Stimulated activated CD8-positive, alpha-beta memory T cell treated with anti-CD3 and anti-CD28 coated beads, Interleukin-2, amount 100 ng/mL, for 48 hours (primary cell): ENCODE data around the gene ABHD12B.
A peak's percentile ranks its signal among the peaks of the same experiment; 100 is the strongest.
"Not testable (repeated sequence)": the region's sequence is repeated elsewhere in the genome, so short reads cannot be mapped to it uniquely, and the experiment has no call there.

Experiments
- DNase-seq, 2 donors: peaks; one replicate each; pipeline ENCODE4 v3.0.0-alpha.2; 2020; ENCODE audit warnings: low read depth in 2 of 2

The ABHD12B gene

GRCh38 chr14:50935126-50936015, 63.5 kb downstream of the ABHD12B start:
- no peak for DNase-seq

DNA sequence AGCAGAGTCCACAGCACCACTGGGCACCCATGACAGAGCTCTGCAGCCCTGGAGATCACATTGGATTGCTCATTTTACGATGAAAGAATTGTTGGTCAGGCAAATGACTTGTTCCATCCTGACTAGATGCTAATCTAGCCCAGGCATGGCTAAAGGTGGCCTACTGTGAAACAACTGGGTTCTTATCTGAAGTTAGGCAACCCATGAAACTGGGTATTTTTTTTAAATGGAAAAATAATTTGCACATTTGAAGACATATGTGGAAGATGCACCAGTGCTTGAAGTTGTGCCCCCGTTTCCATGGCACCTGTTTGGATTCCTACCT, 64.1 kb downstream of the ABHD12B start:
- no peak for DNase-seq

DNA sequence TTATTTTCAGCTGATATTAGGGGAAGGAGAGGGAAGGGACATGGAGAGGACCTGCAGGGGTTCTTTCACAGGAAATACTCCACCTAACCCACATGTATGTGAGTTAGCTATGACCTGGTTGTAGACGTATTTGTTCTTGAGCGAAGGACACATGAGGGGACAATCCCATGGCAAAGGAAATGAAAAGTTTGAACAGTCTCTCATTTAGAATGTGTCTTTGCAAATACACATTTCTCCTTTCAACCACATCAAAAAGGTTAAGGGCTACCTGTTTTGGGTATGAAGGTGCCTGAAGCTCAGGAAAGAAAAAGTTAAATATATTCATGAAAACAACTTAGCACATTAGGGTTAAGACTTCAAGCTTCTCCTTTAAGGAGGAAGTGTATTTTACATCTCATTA, 65.0 kb downstream of the ABHD12B start:
- no peak for DNase-seq

DNA sequence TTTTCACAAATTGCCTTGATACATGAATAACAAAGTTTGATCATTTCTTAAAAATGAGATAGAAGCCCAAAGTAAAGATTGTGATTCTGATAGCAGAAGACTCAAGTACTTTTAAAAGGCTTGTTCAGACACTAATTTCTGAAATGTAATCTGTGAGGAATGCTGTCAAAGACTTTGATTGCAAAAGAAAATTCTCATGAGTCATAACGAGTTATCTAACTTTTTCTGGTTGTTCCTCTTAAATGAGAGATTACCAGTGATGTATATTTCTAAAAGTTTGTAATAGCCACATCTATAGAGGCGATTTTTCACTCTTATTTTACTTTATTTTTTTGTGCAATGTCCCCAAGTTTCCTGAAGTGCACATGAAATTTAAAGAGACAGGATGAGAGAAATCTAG, 65.5 kb downstream of the ABHD12B start:
- no peak for DNase-seq

GRCh38 chr14:50937800-50938199, 65.9 kb downstream of the ABHD12B start:
- no peak for DNase-seq

DNA sequence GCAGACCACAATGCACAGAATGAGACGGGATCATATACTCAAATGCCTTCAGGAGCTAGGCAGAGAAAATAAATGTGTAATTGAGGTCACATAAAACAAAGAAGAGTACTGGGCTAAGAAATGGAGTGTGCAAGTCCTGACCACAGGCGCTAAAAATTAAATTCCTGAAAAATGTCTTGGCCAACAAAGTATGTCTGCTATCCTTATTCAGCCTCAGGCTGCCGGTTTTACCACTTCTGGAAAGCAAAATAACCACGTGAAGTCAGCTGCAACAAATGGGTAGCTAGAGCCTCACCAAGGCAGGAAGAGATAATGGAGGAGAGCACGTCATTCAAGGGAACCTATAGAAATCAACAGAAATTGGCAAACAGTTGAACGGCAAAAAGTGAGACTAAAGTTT, 69.3 kb downstream of the ABHD12B start:
- no peak for DNase-seq

DNA sequence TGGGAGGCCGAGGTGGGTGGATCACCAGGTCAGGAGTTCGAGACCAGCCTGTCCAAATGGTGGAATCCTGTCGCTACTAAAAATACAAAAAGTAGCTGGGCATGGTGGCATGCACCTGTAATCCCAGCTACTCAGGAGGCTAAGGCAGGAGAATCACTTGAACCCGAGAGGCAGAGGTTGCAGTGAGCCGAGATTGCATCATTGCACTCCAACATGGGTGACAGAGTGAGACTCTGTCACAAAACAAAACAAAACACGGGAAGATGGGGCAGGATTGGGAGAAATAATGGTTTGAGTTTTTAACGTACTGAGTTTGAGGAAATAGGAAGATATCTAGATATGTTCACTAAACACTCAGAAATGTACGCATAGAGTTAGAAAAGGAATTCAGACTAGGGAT, 69.8 kb downstream of the ABHD12B start:
- DNase-seq, result not testable (repeated sequence)

- no peak for DNase-seq
Measured at GRCh38 chr14:50943261-50943942, 71.5 kb downstream of the ABHD12B start.

DNA sequence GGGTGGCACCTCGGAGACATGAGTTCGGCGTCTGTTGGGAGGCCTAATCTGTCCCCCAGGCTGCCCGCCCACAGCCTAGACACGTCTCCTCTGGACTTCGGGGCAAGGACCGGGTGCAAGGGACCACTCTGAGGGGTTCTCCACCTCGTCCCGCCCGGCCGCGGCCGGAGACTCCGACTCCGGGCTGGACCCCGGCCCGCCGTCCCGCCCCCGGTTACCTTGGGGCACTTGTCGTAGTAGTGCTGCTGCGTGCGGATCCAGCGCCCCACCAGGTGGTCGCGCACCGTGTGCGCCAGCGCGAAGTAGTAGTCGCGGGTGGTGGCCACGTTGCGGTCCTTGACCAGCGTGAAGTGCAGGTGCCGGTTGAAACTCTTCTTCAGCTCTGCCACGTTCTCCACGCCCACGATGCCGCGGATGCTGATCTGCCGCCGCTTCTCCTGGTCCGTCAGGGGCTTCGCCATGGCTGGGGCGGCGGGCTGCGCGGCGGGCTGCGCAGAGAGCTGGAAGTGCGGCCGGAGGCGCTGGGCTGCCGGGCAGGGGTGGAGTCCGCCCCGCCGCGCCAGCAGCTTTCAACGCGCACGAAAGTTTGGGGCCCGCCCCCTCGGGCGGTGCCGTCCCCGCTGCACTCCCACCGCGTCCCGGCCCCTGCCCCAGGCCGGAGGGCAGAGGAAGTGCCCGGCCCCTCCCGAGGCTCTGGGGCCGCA, 72.2 kb downstream of the ABHD12B start, which contains the start of gene PYGL:
TSS of gene PYGL (minus strand) at position 541 of the 704 bp plus-strand sequence. CDS start at position 461, 80 bp downstream.
- DNase-seq, result peak; percentile 26 to 34

DNA sequence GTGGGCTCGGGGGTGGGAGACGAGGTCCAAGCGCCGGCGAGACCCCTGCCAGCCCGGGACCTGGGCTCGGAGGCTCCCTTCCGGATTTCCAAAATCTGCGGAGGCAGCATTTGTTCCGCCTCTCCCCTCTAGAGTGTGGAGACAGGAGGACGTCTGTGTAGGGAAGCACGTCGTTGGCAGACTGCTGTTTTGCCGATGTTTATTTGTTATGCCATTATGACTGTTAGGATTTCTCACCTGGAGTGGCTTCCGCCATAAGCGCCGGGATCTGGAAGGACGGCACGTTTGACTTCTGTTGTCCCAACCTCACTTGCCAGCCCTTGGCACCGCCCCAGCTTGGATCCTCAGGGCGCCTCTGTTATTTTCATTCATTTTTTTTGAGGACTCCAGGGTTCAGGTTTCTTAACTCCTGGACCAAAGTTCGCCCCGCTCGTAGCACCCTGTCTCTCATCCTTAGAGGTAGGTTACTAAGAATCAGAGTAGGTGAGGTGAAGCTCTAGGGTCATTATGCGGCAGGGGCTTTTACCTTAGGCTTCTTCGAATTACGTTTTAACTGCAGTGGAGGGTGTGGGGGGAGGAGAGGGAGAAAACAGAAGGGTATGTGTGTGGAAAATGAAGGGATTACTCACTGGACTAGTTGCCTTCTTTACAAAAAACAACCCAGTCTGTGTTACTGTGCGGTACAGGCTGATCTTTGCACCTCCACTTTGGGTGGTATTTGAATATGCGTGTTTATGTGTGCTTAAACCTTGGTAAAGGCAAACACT, 73.0 kb downstream of the ABHD12B start:
- DNase-seq, result no peak

- DNase-seq, result no peak
Measured at GRCh38 chr14:50946234-50946935, 74.5 kb downstream of the ABHD12B start.

GRCh38 chr14:50947446-50947845, 75.6 kb downstream of the ABHD12B start:
- no peak for DNase-seq

- DNase-seq, result no peak
Measured at GRCh38 chr14:50948205-50948604, 76.4 kb downstream of the ABHD12B start.

GRCh38 chr14:50951032-50951431, 79.2 kb downstream of the ABHD12B start:
- DNase-seq, result no peak

DNA sequence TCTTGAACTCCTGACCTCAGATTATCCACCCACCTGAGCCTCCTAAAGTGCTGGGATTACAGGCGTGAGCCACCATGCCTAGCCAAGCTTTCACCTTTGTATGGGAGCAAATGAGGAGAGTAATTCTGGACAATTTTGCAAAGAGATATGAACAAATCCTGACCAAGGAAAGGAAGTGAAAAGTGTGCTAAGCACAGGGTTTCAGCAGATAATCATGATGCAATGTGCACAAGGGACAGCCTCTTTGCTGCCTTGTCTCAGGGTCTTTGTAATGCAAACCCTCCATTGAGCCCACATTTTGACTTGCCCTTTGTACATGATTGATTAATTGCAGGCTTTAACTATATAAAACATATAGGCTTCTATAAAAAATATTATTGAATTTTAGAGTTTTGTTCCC, 81.6 kb downstream of the ABHD12B start:
- no peak for DNase-seq
